T-helper 1 cell treated with Interleukin-12 subunit alpha and Interleukin-12 subunit beta and Interleukin-4 antibody, amounts not matched to agents 30 ng/mL and 1 ng/mL, for 36 hours (primary cell): Measurements from ENCODE around the gene TEX12. TPM values are rescaled to one million over a fixed set of nuclear protein-coding genes. Genes with fewer than 3 reads are reported as not detected.
"Not testable (repeated sequence)": the region's sequence is repeated elsewhere in the genome, so short reads cannot be mapped to it uniquely, and the experiment has no call there.

Source experiments
- intact Hi-C: fragments of 100-400 bp; cut with micrococcal nuclease; formaldehyde crosslinking; loops from one replicate; pipeline ENCODE4 v1.15.1; 2024
- total RNA-seq: library from RNA; stranded (reverse); gene quantifications from 2 replicates; pipeline ENCODE4 v1.2.3, GENCODE V29; 2022

TEX12 gene
- total RNA-seq, 1 donor from 2014 or later: not detected

GRCh38 chr11:112163875-112164685 lies 3.1 kb upstream of the TEX12 start, which contains the start of gene IL18:
Gene IL18, minus strand, starts transcription at chr11:112164094. Its CDS starts 9,041 bp downstream, at chr11:112155053.
- intact Hi-C loops: no loop called here

GRCh38 chr11:112165049-112165448 lies 2.1 kb upstream of the TEX12 start:
- intact Hi-C loops: no loop called here

- intact Hi-C loops: no loop called here
Observed at GRCh38 chr11:112166562-112166961, 610 bp upstream of the TEX12 start.

- intact Hi-C loops: no loop called here
Observed at GRCh38 chr11:112172362-112172994, 5.3 kb downstream of the TEX12 start.

- intact Hi-C loops: no loop called here
Observed at GRCh38 chr11:112173152-112173551, 6.0 kb downstream of the TEX12 start.

GRCh38 chr11:112174789-112175598 lies 7.8 kb downstream of the TEX12 start, which contains the start of gene BCO2:
Gene BCO2, plus strand, starts transcription at chr11:112175512. Its CDS starts 90 bp downstream, at chr11:112175602.
- intact Hi-C loops: loop anchor here (1.0 to 2.0 kb wide), 3 partner anchors 62 to 304 kb away; partner anchors contain the start of gene ALG9

GRCh38 chr11:112175599-112175952 lies 8.4 kb downstream of the TEX12 start:
- intact Hi-C loops: loop anchor here (1.0 to 2.0 kb wide), 3 partner anchors 62 to 305 kb away; partner anchors contain the start of gene ALG9

- intact Hi-C loops: no loop called here
Observed at GRCh38 chr11:112176077-112176476, 8.9 kb downstream of the TEX12 start.

- intact Hi-C loops: no loop called here
Observed at GRCh38 chr11:112177589-112177988, 10.4 kb downstream of the TEX12 start.

GRCh38 chr11:112178428-112178827 lies 11.3 kb downstream of the TEX12 start:
- intact Hi-C loops: no loop called here

GRCh38 chr11:112178936-112179335 lies 11.8 kb downstream of the TEX12 start:
- intact Hi-C loops: no loop called here

- intact Hi-C loops: no loop called here
Observed at GRCh38 chr11:112179601-112180000, 12.4 kb downstream of the TEX12 start.

- intact Hi-C loops: no loop called here
Observed at GRCh38 chr11:112182867-112183266, 15.7 kb downstream of the TEX12 start.

GRCh38 chr11:112185883-112186282 lies 18.7 kb downstream of the TEX12 start:
- intact Hi-C loops: no loop called here

- intact Hi-C loops: no loop called here
Observed at GRCh38 chr11:112186304-112186703, 19.1 kb downstream of the TEX12 start.

- intact Hi-C loops: not testable (repeated sequence)
Observed at GRCh38 chr11:112195113-112195512, 27.9 kb downstream of the TEX12 start.

- intact Hi-C loops: no loop called here
Observed at GRCh38 chr11:112195951-112196351, 28.8 kb downstream of the TEX12 start.

GRCh38 chr11:112196519-112197087 lies 29.4 kb downstream of the TEX12 start:
- intact Hi-C loops: no loop called here

GRCh38 chr11:112199101-112199500 lies 31.9 kb downstream of the TEX12 start:
- intact Hi-C loops: not testable (repeated sequence)

- intact Hi-C loops: no loop called here
Observed at GRCh38 chr11:112200252-112200651, 33.1 kb downstream of the TEX12 start.

GRCh38 chr11:112206071-112206470 lies 38.9 kb downstream of the TEX12 start:
- intact Hi-C loops: no loop called here
